ENCODE results near the gene SCN7A.
"Not testable (repeated sequence)": the region's sequence is repeated elsewhere in the genome, so short reads cannot be mapped to it uniquely, and the experiment has no call there.

The SCN7A gene

DNA sequence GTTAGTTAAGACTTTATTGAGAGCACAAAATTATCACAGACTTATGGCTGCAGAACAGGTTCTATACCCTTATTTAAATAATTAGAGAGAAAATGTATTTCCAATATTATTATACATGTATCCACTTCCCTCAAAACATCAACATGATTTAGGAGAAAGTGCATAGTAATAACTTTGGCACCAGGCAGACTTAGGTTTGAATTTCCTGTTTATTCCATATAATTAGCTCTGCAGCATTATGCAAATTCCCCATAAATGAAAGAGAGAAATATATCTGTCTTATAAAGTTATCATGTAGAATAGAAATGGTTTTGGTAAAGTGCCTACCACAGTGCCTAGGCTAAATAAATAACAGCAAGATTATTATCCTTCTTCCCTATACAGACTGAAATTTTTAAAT, 133.6 kb downstream of the SCN7A start:
- no peak for DNase-seq (ENCODE audit: low read depth)

DNA sequence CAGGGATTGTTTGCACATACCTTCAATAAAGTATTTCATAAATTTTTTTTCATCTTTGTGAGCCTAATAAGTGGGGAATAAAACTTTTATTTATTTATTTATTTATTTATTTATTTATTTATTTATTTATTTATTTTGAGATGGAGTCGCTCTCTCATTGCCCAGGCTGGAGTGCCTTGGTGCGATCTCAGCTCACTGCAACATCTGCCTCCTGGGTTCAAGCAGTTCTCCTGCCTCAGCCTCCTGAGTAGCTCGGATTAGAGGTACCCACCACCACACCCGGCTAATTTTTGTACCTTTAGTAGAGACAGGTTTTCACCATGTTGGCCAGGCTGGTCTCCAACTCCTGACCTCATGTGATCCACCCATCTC, 136.1 kb downstream of the SCN7A start:
- not testable (repeated sequence) for DNase-seq (ENCODE audit: low read depth)

DNA sequence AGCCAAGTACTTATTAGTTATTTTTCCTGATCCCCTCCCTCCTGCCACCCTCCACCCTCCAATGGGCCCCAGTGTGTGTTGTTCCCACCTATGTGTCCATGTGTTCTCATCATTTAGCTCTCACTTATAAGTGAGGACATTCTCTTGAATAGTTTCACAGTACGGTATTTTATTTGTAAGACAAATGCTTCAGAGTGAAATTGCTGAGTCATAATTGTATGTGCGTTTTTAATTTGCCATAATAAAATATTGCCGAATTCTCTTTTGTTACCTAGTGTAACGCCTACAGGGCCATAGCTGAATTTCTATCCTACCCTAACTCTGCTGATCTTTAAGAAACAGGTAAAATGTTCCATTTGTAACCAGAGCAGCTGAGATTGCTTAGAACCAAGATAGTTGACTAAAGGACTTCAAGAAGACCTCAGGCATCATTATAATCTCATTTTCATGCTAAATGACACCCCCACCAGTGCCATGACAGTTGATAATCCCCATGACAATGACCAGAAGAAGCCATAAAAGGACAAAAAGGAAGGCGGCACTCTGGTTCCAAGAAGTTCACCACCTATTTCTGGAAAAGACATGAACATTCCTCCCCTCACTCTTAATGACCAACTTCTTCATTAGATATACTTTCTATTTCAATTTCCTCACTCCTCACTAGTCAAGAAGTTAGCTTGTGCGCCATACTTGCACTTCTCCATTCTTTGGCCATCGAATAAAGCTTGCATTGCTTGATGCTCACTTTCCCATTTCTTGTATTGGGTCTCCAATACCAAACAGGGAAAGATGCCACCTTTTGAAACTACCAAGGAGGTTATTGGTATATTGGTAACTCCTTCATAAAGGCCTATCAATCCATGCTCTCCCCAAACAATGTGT, 136.7 kb downstream of the SCN7A start:
- no peak for DNase-seq (ENCODE audit: low read depth)

Data from CMK (cell line).